Measurements from ENCODE around the gene GPR137B.
A peak's percentile ranks its signal among the peaks of the same experiment; 100 is the strongest.

The GPR137B gene

GRCh38 chr1:236165238-236165981 lies 23.1 kb downstream of the GPR137B start:
- Histone ChIP-seq H3K4me1 (no peaks in the 10 kb centered on the region), H3K27me3 (no peaks in the 10 kb centered on the region), H3K4me3 (ENCODE audit: low read depth, low read length) (no peak overlapping the region), H3K36me3 (no peaks in the 10 kb centered on the region), H3K9me3 (no peaks in the 10 kb centered on the region)
- no peak for TF ChIP-seq CTCF (IDR thresholded peaks at IDR 0.05; ENCODE audit: low read depth, low read length)
- DNase-seq: no peak

DNA sequence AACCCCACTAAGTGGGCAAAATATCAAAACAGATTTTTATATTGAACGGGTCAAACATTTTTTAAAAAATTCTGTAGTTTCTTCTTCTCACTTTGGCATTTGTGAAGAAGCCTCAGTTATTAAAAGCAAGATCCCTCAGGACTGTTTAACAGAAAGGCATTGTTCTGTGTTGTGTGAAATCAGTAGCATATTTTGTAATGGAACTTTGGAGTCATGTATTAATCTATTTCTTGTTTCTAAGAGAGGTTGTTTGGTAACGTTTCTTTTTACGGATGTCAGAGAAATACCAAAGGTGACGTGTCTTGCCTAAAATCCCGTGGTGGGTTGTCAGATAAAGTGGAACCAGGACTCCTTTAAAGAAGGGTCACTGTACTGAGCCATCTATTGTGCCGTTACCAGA lies 23.7 kb downstream of the GPR137B start:
- Histone ChIP-seq H3K36me3 (no peaks in the 10 kb centered on the region), H3K9me3 (no peaks in the 10 kb centered on the region), H3K4me3 (ENCODE audit: low read depth, low read length) (no peak overlapping the region), H3K27me3 (no peaks in the 10 kb centered on the region), H3K4me1 (no peaks in the 10 kb centered on the region)
- TF ChIP-seq CTCF (IDR thresholded peaks at IDR 0.05; ENCODE audit: low read depth, low read length): no peak
- no peak for DNase-seq

GRCh38 chr1:236167154-236167553 lies 24.8 kb downstream of the GPR137B start:
- no peaks in the 10 kb centered on the region for H3K36me3 ChIP-seq
- no peaks in the 10 kb centered on the region for H3K27me3 ChIP-seq
- H3K4me1 ChIP-seq: no peaks in the 10 kb centered on the region
- H3K9me3 ChIP-seq: no peaks in the 10 kb centered on the region
- H3K4me3 ChIP-seq (ENCODE audit: low read depth, low read length): no peak overlapping the region
- DNase-seq: no peak
- TF ChIP-seq CTCF (IDR thresholded peaks at IDR 0.05; ENCODE audit: low read depth, low read length): no peak

DNA sequence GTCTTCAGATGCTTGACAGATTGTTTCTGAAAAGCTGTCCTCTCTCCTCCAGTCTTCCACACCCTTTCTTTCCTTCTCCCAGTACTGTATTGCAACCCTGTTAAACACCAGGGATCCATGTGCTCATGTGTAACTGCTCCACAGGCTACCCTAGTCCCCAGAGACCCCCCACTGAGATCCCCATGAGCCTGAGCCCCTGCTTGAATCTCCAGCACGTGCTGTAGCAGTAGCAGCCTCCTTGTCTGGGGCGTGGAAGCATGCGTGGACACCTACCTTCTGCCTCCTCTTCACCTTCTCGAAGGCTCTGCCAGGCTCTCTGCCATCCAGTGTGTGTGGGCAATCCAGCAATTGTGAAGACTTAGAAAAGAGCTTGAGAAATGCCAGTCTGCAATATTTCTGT lies 25.2 kb downstream of the GPR137B start:
- no peak for TF ChIP-seq CTCF (IDR thresholded peaks at IDR 0.05; ENCODE audit: low read depth, low read length)
- no peaks in the 10 kb centered on the region for H3K27me3 ChIP-seq
- no peak for DNase-seq
- no peaks in the 10 kb centered on the region for H3K36me3 ChIP-seq
- H3K4me3 ChIP-seq (ENCODE audit: low read depth, low read length): no peak overlapping the region
- no peaks in the 10 kb centered on the region for H3K4me1 ChIP-seq
- no peaks in the 10 kb centered on the region for H3K9me3 ChIP-seq

DNA sequence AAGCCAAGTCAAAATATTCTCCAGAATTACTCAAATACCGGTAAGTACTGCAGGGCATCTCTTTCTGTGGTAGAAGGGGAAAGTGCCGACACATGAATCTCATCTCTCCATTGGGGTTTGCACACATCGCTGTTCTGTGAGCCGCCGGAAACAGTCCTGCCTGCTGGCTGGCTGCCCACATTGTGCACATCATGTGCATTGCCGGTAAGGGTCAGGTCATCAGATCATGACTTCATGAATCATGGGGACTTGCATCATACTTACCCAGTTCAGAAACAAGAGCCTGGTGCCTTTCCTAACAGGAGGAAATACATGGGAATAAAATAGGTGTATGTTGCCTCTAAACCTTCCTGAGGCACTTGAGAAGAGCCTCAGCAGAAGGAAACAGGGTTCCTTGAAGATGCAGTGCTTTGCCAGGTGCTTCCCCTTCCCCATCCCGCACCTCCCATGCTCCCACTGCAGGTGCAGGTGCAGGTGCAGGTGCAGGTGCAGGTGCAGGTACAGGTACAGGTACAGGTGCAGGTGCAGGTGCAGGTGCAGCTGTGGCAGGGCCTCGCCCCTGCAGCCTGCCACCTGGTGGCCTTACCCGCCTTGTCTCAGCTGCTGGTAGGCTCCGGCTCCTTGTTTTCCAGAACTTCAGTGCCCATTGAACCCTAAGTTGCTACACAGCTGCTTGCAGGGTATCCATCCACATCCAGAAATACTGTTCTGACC lies 26.5 kb downstream of the GPR137B start:
- TF ChIP-seq CTCF (IDR thresholded peaks at IDR 0.05; ENCODE audit: low read depth, low read length): no peak
- Histone ChIP-seq H3K4me1 (no peaks in the 10 kb centered on the region), H3K9me3 (no peaks in the 10 kb centered on the region), H3K4me3 (ENCODE audit: low read depth, low read length) (no peak overlapping the region), H3K36me3 (no peaks in the 10 kb centered on the region), H3K27me3 (no peaks in the 10 kb centered on the region)
- peak; percentile 34 for DNase-seq

GRCh38 chr1:236172041-236172579 lies 29.8 kb downstream of the GPR137B start:
- no peak for DNase-seq
- H3K4me1 ChIP-seq: no peaks in the 10 kb centered on the region
- no peak for TF ChIP-seq CTCF (IDR thresholded peaks at IDR 0.05; ENCODE audit: low read depth, low read length)
- no peaks in the 10 kb centered on the region for H3K36me3 ChIP-seq
- H3K27me3 ChIP-seq: no peaks in the 10 kb centered on the region
- no peaks in the 10 kb centered on the region for H3K9me3 ChIP-seq
- no peak overlapping the region for H3K4me3 ChIP-seq (ENCODE audit: low read depth, low read length)

Measured in BE2C (cell line).